Stimulated activated CD4-positive, alpha-beta T cell treated with anti-CD3 and anti-CD28 coated beads, Interleukin-15, amount 100 ng/mL, for 24 hours (primary cell): ENCODE data around the gene PTGES.

Source experiments
- DNase-seq: peaks from one replicate; pipeline ENCODE4 v3.0.0-alpha.2; 2020

The PTGES gene

DNA sequence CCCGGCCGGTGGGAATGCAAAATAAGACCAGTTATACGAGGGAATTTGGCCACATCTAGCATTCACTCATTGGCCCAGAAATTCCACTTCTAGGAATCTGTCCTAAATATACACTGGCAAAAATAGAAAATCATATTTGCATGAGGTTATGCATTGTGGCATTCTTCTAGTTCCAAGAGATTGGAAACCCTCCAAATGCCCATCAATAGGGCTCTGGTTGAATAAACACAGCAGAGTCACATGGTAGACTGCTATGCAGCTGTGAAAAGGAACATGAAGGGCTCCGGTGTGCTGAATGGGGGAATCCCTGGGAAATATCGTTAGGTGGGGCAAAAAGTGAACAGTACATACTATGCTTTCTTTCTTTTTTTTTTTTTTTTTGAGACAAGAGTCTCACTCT lies 36.8 kb downstream of the PTGES start:
- no peak for DNase-seq

DNA sequence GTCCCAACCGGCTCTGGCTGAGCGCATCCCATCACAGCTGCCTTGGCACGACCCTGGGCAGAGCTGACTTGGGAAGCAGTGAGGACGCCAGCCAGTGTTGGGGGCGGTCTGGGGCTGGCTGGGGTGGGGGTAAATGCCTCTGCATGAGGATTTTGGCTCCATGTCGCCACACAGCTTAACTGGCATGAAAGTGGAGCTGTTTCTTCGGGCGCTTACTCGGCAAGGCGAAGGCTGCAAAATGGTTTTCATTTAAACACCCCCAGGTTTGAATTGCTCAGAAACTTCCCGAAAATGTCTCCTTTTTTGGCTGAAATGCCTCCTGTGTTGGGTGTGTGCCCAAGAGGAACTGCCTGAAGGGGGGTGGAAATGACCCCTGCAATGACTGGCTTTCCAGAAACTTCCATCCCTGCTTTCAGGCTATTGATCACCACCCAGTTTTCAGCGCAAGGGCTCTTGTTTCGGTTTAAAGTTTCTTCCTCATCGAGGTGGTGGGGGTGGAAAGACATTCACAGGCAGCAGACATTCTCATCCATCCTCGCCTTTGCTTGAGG lies 38.3 kb downstream of the PTGES start:
- no peak for DNase-seq

- no peak for DNase-seq
These were observed 39.5 kb downstream of the PTGES start for GRCh38 chr9:129713402-129713679.

DNA sequence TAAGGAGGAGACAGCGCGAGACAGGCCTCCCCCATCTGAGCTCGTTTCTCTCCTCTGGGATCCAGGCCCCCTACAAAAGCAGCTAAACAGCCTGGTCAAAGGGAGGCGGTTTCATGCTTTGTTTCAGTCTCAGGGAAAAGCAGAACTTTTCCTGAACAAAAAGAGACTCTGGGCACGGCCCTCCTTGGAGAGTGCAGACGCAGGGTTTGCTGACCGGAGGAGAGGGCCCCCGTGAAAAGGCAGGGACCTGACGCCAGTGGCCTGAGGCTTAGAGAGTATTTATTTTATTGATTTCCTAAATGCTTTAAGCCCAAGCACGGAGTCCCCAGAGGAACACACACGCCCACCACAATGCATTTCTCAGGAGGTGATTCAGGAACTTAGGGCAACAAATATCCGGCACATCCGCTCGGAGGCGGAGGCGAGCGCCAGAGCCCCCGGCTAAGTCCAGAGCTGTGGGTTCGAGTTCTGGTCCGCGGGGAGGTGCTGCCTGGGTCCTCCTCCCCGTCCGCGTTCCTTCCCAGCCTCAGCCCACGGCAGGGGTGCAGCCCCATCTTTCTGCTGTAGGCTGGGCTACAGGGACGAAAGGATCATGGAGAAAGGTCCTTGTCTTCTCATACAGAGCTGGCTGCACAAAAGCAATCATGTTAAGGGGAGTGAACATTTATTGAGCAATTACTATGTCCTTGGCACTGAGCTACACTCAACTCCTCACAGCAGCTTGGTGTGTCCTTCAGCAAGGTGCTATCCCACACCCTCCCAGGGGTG lies 40.0 kb downstream of the PTGES start:
- DNase-seq, result peak; percentile 19

DNA sequence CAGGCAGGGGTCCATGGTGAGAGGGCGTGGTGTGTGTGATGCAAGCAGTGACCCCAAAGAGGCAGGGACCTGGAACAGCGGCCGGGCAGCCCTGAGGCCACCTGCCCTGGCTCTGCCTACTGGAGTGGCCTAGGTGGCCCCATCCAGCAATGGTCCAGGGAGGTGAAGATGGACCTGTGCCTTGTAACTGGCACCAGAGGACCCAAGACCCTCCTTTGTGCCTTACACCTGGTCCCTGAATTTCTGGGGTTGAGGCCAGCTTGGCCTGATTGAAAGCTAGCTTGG lies 42.7 kb downstream of the PTGES start:
- no peak for DNase-seq

DNA sequence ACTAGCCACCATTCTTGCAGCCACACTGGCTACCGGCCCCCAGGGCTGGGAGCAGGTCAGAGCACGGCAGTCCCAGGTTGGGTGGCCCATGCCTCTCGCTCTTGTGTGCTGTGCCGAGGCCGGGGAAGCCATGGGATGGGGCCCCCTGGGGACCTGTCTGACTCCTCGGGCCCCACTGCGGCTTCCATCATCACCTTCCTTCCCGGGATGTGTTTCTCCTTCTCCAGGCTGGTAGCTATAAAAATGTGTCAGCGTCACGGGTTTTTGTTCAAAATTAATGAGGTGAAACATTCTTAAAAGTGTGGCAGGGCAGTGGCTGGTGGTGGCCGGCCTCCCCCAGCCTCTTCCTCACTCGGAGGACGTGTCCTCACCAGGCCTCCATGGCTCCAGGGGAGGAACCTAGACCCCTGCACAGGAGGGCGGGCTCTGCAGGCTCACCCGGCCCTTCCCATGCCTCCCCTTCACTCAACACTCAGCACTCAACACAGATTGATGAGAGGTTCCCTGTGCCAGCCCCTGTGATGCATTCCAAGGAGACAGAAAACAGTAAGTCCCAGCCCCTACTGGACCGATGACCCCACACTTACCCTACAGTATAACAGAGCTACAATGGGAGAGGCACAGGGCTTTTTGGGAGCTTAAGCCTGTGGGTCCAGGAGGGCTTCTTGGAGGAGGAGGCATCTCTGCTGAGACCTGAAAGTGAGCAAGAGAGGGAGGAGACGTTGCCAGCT lies 43.2 kb downstream of the PTGES start:
- DNase-seq, result no peak

GRCh38 chr9:129708793-129709192 lies 44.0 kb downstream of the PTGES start:
- no peak for DNase-seq

- DNase-seq, result no peak
These were observed 48.0 kb downstream of the PTGES start for GRCh38 chr9:129704807-129705206.

- no peak for DNase-seq
These were observed 49.0 kb downstream of the PTGES start for GRCh38 chr9:129703667-129704355.

GRCh38 chr9:129702589-129703520 lies 50.0 kb downstream of the PTGES start:
- DNase-seq, result no peak

DNA sequence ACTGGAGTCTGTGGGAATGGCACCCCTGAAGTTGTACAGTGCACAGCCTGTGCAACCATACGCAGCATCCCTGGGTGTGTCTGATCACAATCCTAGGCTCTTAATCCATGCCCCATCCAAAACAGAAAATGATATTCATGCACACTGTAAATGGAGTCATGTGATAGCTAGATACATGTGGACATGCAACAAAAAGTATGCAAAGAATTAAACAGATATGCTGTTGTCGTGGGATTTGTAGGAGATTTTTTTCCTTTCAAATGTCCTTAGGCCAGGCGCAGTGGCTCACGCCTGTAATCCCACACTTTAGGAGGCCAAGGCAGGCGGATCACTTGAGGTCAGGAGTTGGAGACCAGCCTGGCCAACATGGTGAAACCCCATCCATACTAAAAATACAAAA lies 51.3 kb downstream of the PTGES start:
- no peak for DNase-seq

- no peak for DNase-seq
These were observed 51.8 kb downstream of the PTGES start for GRCh38 chr9:129701054-129701453.

- peak; percentile 30 for DNase-seq
These were observed 54.5 kb downstream of the PTGES start for GRCh38 chr9:129698254-129698757.

DNA sequence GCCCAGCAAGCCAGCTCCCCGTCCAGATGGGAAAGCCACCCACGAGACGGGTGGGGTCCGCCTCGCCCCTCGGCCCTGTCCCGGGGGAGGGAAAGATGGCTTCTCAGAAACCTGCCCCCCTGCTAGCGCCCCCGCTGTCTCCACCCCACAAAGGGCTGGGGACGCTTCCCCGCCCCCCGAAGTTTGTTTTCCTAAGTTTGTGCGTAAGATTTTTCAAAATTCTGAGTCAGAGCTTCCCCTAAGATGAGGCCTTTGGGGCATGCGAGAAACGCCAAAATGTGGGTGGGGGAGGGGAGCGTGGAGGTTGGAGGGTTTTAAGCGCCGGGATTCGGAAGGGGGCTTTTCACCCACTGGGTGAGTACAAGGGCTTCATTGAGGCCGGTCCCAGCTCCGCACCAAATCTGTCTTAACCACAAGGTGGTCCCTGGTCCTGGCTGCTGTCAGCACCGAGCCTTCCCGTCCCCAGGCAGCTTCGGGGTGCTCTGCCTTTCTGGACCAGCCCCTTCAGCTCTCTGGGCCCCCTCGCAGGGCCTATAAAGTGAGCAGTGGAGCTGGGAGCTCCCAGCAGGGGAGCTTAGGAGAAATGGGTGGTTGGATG lies 55.1 kb downstream of the PTGES start:
- peak; percentile 72 for DNase-seq

GRCh38 chr9:129696944-129697655 lies 55.7 kb downstream of the PTGES start:
- peak; percentile 36 for DNase-seq

DNA sequence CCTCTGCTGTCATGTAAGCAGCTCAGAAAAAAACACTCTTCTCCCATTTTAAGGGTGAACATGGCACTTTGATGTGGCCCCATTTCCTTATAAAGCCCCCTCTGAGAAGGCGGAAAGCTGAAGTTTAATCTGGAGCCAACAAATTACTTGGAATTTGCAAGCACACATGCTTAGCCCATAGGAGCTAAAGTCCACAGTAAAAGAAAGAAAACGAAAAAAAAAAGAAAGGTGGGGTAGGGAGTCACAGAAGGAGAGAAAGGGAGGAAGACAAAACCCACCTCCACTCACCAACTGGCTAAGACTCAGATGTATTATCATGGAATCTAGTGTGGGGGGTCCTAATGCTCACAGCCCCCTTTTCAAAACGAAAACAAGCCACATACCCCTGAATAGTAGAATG lies 57.0 kb downstream of the PTGES start:
- DNase-seq, result no peak

GRCh38 chr9:129694243-129694646 lies 58.6 kb downstream of the PTGES start:
- no peak for DNase-seq

DNA sequence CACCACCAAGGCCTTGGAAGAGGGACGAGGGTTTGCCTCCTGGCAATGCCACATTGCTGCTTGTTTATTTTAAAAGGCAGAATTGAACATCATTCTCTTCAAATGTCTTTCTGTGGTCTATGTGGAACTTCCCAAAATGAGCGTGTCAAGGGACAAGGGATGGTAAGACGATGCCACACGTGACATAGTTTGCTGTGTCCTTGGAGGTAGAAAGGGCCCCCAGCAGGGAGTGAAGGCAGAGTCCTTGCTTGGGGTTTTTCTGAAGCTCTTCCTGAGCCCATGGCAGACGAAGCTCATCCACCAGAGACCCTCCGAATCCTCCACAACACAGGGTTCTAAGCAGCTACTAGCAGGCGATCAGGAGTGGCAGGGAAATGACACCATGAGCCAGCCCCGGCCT lies 59.1 kb downstream of the PTGES start:
- DNase-seq, result no peak

- DNase-seq, result no peak
These were observed 60.3 kb downstream of the PTGES start for GRCh38 chr9:129692534-129692933.
